WTC11 (cell line): ENCODE data around the gene RBFOX1.

Experiments used
- CTCF ChIP-seq: fragments of 200-600 bp; IDR thresholded peaks from 2 replicates; pipeline ENCODE4 v1.8.0; 2022; ENCODE audit warnings: antibody characterized with exemption
- FOXP1 ChIP-seq: sonication (generic); formaldehyde crosslinking; IDR thresholded peaks from 2 replicates; pipeline ENCODE4 v1.8.0; 2022; ENCODE audit warnings: missing genetic modification reagents, mild to moderate bottlenecking, moderate library complexity, borderline replicate concordance
- KAT7 ChIP-seq: sonication (generic); formaldehyde crosslinking; IDR thresholded peaks from 2 replicates; pipeline ENCODE4 v1.8.1; 2023; ENCODE audit warnings: missing genetic modification reagents, mild to moderate bottlenecking, borderline replicate concordance
- ZBTB21 ChIP-seq: sonication (generic); formaldehyde crosslinking; IDR thresholded peaks from 2 replicates; pipeline ENCODE4 v1.8.1; 2023; ENCODE audit warnings: mild to moderate bottlenecking, missing genetic modification reagents, borderline replicate concordance

GRCh38 chr16:7612671-7613070, 280.0 kb downstream of the RBFOX1 start:
- no peak for TF ChIP-seq CTCF
- no peak for TF ChIP-seq FOXP1 (CRISPR knock-in tag)
- TF ChIP-seq ZBTB21, result no peak
- TF ChIP-seq KAT7 (CRISPR knock-in tag), result no peak
